ENCODE results near the gene KLHL22.
"Not testable (repeated sequence)": the region's sequence is repeated elsewhere in the genome, so short reads cannot be mapped to it uniquely, and the experiment has no call there.

The KLHL22 gene

DNA sequence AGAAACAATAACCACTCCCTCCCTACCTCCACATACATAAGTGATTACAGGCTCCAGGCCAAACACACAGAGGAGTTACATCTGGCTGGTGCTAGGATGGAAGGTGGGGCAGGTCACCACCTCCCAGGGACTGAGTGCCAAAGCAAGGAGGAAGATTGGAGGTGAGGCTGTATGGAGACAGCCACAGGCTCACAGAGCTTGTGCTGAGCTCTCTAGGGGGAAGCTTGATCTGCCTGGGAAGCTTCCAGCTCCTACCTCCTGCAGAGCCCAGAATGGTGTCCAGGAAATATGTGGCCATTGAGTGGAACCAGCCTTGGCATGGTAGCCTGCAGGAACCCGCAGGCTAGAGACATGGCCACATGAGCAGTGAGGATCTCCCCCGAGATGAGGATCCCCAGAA is 8.2 kb upstream of the KLHL22 start:
- no peak for DNase-seq (ENCODE audit: low read depth)

DNA sequence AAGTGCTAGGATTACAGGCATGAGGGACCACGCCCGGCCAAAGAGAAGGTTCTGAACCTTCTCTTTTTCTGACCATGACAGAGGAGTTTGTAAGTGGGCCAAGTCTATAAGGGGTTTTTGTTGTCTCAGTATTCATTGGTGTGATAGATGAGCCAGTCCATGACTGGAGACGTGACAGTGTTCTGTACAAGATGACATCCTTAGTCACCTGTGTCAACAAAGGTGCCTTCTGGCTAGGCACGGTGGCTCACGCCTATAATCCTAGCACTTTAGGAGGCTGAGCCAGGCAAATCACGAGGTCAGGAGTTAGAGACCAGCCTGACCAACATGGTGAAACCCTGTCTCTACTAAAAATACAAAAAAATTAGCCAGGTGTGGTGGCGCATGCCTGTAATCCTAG is 4.2 kb upstream of the KLHL22 start:
- no peak for DNase-seq (ENCODE audit: low read depth)

DNA sequence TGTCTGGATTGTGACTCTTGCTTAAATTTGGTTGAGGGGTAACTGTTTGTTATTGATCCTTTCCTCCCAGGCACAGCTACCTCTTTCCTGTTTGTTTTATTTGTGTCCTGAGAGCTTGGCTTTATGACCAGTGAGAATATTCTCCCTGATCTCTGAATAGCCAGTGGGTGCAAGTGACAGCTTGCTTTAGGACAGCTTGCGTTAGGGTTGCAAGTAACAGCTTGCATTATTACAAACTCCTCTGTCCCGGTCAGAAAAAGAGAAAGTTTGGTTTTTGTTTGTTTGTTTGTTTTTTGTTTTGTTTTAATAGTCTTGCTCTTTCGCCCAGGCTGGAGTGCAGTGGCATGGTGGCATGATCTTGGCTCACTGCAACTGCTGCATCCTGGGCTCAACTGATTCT is 3.3 kb upstream of the KLHL22 start:
- DNase-seq (ENCODE audit: low read depth), result no peak

DNA sequence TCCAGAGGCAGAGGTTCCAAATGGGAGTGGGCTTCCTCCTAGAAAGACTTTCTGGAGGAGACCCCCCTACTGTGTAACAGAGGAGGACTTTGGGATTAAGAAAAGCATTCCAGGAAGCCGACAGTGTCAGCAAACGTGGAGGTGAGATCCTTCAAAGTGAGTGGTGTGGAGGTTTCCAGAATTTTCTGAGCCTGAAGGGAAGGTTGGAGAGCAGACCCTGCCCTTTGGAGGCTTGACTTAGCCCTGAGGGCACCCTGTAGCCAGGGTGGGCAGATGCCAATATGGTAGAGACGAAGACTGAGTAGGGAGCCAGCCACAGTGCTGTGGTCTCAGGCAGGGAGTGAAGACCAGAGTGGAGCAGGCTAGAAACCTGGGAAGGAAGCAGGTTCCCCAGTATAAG is 1.8 kb upstream of the KLHL22 start:
- DNase-seq (ENCODE audit: low read depth), result no peak

DNA sequence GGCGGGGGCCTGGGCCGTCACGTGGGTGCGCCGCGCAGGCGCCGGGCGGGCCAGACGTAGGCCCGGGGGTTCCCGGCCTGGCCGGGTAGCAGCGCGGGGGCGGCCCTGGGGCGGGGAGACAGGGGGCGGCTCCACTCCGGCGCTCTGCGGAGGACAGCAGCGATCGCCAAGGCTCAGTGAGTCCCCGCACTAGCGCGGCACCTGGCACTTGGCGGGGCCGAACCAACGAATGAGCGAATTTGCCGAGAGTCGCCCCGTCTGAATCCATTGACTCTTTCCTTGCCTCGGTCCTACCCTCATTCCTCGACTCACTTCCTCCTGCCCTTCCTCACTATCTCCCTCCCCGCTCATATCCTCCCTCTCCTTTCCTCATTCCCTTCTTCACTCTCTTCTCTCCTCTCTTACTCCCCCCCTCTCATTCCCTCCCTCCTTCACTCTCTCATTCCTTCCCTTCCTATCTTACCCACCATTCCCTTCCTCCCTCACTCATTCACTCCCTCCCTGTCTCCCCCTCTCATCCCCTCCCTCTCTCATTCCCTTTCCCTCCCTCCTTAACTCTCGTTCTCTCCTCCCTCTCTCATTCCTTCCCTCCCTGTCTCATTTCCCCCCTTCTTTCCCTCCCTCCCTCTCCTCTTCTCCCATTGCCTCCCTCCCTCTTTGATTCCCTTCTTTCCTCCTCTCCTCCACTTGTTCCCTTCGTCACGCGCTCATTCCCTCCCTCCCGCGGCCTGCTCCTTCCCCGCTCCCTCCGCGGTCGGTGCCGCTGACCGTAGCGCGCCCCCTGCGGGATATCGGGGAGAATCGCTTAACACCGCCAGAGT is 476 bp upstream of the KLHL22 start:
- peak; percentile 42 for DNase-seq (ENCODE audit: low read depth)

DNA sequence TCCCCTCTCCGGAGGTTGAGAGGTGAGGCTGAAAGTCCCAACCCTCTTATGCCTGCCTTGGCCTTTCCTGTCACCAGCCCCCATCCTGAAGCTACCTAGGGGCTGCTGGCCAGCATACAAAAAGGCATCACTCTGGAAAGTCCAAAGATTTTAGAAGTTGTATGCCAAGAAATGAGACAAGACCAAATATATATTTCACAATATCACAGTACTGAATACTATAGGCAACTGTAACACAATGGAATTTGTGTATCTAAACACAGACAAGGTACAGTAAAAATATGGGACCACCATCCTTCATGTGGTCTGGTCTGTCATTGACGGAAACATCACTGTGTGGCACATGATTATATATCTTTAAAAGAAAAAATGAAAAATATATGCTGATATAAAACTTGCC is 4.2 kb downstream of the KLHL22 start:
- no peak for DNase-seq (ENCODE audit: low read depth)

DNA sequence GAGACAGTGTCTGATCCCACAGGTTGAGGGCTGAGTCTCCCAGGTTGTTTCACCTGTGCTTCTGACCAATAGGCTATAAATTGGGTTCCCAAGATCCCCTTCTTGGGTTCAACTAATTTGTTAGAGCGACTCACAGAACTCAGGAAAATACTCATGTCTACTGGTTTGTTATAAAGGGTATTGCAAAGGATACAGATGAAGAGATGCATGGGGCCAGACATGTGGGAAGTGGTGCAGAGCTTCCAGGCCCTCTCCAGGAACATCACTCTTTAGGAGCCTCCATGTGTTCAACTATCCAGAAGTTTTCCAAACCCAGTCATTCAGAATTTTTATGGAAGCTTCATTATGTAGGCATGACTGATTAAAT is 4.7 kb downstream of the KLHL22 start:
- DNase-seq (ENCODE audit: low read depth), result no peak

DNA sequence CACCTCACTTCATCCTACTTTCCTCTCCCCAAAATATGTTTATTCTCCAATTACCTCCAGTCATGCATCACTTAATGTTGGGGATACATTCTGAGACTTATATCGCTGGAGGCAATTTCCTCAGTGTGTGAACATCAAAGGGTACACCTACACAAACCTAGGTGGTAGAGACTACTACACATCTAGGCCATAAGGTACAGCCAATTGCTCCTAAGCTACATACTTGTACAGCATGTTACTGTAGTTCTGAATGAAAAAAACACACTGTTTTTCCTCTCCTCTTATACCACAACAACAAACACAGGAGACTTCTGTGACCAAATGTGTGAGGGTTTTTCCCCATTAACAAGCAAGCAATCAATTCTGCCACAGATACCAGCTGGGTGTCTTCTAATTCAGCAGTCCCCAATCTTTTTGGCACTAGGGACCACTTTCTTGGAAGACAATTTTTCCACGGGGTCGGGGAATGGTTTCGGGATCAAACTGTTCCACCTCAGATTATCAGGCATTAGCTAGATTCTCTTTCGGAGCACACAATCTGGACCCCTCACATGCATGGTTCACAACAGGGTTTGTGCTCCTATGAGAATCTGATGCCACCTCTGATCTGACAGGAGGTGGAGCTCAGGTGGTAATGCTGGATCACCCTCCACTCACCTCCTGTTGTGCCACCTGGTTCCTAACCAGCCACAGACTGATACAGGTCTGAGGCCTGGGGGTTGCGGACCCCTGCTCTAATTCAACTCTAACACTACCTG is 5.2 kb downstream of the KLHL22 start:
- DNase-seq (ENCODE audit: low read depth), result no peak

DNA sequence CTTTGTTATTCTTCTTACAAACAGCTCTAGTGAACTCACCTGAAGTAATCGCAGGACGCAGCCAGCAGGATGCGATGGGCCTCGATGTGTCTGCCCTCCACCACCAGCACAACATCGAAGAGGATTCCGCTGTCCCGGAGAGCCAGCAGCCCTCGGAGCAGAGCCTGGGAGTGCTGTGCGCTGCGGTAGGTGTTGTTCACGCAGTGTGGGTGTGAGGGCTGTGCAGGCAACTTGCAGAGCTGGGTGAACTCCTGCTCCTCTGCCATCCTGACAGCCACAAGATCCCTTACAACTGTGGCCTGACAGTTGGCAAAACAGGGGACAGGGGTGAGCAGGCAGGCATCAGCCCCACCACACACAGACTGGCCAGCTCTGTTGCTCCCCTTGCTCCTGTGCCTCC is 6.6 kb downstream of the KLHL22 start:
- DNase-seq (ENCODE audit: low read depth), result no peak

DNA sequence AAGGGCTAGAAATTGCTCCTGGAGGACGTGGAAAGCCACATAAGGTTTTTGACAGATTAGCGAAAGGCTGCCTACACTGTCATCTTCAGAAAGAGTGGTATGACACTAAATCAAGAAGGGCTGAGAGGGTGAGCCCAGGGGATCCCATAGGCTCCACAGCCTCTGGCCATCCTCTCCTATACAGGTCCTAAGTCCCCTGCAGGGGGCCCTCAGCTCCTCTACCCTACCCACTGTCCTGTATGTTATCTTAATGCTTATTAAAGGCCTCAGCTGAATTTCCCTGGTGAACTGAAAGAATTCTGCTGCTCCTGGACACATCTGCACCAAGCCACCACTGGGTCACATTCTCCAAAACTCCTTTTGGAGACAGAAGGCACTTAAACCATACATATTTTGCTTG is 7.9 kb downstream of the KLHL22 start:
- no peak for DNase-seq (ENCODE audit: low read depth)

DNA sequence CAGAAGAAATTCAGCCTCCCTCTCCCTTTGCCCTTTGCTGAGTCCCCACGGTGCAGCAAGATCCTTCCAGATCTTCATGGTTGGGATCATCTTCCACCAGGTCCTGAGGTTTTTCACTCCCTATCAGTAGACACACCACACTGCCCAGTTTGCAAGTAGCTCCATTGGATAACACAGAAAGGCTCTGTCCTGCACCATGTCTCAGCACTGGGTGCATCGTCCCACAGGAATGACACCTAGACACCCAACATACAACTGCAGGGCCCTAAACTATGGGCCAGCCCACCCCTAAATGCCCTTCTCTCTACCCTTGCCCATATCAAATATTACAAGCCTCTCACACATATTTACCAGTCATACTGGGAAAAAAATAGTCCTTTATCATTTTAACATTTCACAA is 9.4 kb downstream of the KLHL22 start:
- DNase-seq (ENCODE audit: low read depth), result no peak

DNA sequence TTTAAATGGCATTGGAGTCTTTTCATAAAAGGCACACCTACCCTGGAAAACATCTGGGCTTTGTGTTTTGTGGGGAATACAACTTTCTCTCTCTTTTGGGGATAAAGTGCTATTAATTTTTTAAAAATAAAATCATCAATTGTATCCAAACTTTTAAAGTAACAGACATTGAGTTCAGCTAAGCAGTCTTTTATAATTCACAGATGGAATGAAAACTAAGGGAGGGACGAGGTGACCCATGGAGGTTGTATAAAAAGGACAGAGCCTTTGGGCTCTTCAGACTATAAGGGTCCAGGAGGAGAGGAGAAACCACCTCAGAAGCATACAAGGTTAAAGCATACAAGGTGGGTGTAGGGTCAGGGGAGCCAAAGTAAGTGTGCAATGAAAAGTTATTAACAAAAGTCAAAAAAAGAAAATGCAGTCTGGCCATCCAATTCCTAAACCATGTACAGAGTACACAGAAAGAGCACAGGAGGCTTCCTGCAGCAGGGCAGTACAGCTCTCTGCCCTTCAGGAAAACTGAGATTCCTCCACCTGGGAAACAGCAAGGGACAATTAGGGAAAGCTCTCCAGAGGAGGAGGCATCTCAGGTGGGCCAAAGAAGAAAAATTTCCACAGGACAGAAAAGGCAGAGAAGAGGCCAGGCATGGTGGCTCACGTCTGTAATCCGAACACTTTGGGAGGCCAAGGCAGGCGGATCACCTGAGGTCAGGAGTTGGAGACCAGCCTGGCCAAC is 10.5 kb downstream of the KLHL22 start:
- no peak for DNase-seq (ENCODE audit: low read depth)

DNA sequence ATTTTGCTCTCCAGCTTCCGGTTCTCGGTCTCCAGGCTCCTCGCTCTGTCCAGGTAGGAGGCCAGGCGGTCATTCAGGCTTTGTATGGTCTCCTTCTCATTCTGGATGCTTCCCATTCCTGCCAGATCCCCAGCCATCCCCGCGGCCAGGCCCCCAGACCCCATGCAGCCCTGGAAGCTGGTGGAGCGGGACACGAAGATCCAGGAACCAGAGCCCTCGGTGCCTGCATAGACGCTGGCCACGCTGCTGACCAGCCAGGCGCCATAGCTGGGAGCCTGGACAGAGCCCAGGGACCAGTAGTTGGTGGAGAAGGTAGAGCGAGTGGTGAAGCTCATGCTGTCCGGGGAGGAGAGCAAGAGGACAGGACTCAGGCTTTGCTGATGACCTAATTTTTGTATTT is 11.8 kb downstream of the KLHL22 start:
- DNase-seq (ENCODE audit: low read depth), result no peak

DNA sequence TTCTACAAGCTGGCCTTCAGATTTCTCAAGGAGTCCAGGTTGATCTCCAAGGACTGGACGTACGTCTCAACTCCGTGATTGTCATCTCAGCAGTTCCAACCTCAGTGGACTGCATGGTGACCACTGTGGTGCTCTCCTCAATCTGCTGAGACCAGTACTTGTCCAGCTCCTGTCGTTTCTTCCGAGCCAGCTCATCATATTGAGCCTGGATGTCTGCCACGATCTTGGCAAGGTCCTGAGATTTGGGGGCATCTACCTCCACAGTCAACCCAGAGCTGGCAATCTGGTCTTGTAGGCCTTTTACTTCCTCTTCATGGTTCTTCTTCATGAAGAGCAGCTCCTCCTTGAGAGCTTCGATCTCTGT is 12.5 kb downstream of the KLHL22 start:
- not testable (repeated sequence) for DNase-seq (ENCODE audit: low read depth)

DNA sequence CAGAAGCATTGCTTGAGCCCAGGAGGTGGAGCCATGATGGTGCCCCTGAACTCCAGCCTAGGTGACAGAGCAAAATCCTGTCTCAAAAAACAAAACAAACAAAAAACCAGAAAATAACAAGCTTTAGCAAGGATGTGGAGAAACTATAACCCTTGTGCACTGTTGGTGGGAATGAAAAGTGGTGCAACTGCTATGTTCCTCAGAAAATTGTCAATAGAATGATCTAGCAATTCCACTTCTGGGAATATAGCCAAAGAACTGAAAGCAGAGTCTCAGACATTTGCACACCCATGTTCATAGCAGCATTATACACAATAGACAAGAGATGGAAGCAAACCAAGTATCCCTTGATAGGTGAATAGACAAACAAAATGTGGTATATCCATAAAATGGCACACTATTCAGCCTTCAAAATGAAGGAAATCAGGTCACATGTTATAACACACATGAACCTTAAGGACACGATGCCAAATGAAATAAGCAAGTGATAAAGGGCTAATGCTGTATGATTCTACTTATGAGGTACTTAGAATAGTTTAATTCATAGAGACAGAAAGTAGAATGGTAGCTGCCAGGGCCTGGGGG is 15.9 kb downstream of the KLHL22 start:
- DNase-seq (ENCODE audit: low read depth), result no peak

DNA sequence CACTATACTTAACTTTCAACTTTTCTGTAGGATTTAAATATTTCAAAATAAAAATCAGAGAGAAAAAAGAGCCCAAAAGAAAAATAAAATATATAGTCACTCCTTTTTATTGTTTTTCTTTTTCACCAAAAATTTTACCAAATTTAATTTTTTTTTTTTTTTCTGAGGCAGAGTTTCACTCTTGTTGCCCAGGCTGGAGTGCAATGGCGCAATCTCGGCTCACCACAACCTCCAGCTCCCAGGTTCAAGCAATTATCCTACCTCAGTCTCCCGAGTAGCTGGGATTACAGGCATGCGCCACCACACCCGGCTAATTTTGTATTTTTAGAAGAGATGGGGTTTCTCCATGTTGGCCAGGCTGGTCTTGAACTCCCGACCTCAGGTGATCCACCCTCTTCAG is 17.5 kb downstream of the KLHL22 start:
- not testable (repeated sequence) for DNase-seq (ENCODE audit: low read depth)

DNA sequence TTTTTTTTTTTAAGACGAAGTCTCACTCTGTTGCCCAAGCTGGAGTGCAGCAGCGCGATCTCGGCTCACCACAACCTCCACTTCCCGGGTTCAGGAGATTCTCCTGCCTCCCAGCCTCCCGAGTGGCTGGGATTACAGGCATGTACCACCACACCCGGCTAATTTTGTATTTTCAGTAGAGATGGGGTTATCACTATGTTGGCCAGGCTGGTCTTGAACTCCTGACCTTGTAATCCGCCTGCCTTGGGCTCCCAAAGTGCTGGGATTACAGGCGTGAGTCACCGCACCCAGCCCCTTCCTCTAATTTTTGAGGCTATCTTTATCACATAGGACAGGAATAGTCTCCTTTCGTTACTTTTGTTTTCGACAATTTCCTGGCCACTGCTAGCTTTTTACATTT is 20.0 kb downstream of the KLHL22 start:
- DNase-seq (ENCODE audit: low read depth), result not testable (repeated sequence)

DNA sequence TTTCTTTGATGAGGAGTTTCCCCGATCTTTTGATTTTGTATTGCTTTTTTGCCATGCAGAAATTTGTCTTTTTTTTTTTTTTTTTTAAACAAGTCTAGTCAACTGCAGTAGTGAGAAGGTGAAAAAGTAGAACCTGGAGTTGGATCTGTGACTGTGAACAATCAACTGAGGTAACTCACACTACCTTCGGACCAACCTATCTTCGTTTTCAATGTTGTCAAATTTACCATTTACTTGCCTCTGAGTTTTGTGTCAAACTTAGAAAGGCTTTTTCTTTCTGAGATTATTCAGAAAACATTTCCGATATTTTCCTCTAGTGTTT is 20.5 kb downstream of the KLHL22 start:
- DNase-seq (ENCODE audit: low read depth), result no peak

DNA sequence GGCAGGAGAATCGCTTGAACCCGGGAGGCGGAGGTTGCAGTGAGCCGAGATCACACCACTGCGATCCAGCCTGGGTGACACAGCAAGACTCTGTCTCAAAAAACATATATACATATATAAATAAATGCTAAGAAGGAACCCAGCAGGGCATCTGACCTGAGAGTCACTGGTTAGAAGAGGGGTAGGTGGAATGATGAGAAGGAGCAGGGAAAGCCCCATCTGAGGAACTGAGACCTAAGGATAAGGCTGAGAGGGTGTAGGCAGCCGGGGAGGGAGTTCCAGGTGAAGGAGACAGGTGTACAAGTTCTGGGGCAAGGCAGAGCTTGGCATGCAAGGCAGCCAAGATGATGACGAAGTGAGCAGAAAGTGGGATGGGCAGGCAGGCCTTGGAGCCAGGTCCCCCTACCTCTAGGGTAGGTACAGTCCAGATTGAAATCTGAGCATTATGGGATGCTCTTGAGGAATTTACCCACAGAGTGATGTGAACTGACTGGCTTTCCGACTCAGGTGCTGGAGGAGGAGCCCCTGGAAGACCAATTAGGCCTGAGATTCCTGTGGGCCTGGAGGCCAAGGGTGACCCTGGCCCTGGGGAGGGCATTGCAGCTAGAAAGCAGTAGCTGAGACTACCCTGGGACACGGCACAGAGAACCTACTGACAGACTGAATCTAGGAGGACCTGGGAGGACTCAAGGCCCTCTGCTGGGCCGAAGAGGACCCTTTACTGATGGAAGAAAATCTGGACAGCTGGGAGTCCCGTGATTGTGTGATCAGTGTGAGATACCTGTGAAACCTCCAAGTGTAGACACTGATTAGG is 22.8 kb downstream of the KLHL22 start:
- no peak for DNase-seq (ENCODE audit: low read depth)

DNA sequence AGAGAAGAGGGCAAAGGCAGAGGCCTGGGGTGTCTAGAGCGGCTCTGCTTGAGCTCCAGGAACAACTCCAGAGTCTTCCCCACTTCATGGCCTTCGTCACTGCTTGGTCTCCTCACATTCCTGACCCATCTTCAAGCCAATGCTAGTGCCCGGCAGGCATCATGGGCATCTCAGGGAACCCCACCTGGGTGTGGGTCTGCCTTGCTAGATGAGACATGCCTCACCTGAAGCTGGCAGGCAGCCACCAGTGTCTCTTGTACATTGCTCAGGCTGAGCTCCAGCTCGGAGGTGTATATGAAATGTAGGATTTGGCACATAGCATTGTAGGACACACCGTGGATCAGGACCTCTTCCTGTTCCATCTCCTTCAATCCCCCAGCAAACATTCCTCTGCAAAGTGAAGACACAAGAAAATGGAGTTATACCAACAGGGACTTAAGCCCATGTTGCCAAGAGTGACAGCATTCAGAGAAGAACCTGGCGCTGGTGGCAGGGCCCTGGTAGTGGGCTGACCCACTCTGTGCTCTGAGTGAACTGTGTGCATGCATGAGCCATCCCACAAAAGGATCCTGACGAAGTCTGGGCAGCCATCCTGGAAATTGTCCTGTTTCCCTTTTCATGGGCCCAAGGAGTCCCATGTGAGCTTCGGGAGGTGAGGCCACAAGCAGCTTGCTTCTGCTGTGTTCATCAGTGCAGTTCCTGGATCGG is 24.3 kb downstream of the KLHL22 start:
- no peak for DNase-seq (ENCODE audit: low read depth)

DNA sequence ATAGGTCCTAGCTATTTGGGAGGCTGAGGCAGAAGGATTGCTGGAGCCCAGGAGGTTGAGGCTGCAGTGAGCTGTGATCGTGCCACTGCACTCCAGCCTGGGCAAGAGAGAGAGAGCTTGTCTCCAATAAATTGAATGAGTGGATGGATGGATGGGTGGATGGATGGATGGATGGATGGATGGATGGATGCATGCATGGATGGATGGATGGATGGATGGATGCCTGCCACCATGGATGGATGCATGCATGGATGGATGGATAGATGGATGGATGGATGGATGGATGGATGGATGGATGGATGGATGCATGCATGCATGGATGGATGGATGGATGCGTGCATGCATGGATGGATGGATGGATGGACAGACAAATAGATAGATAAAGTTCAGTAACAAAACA is 25.1 kb downstream of the KLHL22 start:
- not testable (repeated sequence) for DNase-seq (ENCODE audit: low read depth)

Measured in HS-5 (cell line).